HL-60 (cell line): ENCODE results near the gene NRP1.

Source experiments
- DNase-seq, 2 experiments: peaks; one replicate each; pipeline ENCODE4 v3.0.0-alpha.2; 2010 to 2020; ENCODE audit warnings: low read depth in 1 of 2, low spot score in 1 of 2
- H3K27ac ChIP-seq: fragments of 250-450 bp; sonication (Bioruptor Pico); replicated peaks from 2 replicates; pipeline ENCODE4 v1.5.1; 2020; ENCODE audit warnings: mild to moderate bottlenecking, moderate library complexity
- H3K27me3 ChIP-seq: fragments of 250-450 bp; sonication (Bioruptor Pico); 2 replicates; pipeline ENCODE4 v1.5.1; 2021; ENCODE audit warnings: mild to moderate bottlenecking, moderate library complexity; ENCODE audit not compliant: insufficient read depth, poor library complexity, severe bottlenecking
- H3K4me3 ChIP-seq: replicated peaks from 2 replicates; pipeline ENCODE4 v1.5.1; 2011; ENCODE audit warnings: mild to moderate bottlenecking, control low read depth, low read length; ENCODE audit not compliant: insufficient read depth
- GABPA ChIP-seq: IDR thresholded peaks from 2 replicates; pipeline ENCODE4 v1.6.1; 2012; ENCODE audit warnings: low read depth
- POLR2AphosphoS5 ChIP-seq: IDR thresholded peaks from 2 replicates; pipeline ENCODE4 v1.6.1; 2012; ENCODE audit warnings: low read depth
- SPI1 ChIP-seq: IDR thresholded peaks from 2 replicates; pipeline ENCODE4 v1.6.1; 2012; ENCODE audit warnings: low read depth, mild to moderate bottlenecking, borderline replicate concordance
- TF ChIP-seq, protein P1 (sequence below): IDR thresholded peaks from 2 replicates; pipeline ENCODE4 v1.6.1; 2012; ENCODE audit warnings: low read depth; ENCODE audit not compliant: insufficient replicate concordance
- TF ChIP-seq, protein P2 (sequence below): IDR thresholded peaks from one replicate; pipeline ENCODE4 v1.5.1; 2011; ENCODE audit warnings: low read length, control low read depth, inconsistent platforms; ENCODE audit not compliant: insufficient read depth

NRP1 gene

DNA sequence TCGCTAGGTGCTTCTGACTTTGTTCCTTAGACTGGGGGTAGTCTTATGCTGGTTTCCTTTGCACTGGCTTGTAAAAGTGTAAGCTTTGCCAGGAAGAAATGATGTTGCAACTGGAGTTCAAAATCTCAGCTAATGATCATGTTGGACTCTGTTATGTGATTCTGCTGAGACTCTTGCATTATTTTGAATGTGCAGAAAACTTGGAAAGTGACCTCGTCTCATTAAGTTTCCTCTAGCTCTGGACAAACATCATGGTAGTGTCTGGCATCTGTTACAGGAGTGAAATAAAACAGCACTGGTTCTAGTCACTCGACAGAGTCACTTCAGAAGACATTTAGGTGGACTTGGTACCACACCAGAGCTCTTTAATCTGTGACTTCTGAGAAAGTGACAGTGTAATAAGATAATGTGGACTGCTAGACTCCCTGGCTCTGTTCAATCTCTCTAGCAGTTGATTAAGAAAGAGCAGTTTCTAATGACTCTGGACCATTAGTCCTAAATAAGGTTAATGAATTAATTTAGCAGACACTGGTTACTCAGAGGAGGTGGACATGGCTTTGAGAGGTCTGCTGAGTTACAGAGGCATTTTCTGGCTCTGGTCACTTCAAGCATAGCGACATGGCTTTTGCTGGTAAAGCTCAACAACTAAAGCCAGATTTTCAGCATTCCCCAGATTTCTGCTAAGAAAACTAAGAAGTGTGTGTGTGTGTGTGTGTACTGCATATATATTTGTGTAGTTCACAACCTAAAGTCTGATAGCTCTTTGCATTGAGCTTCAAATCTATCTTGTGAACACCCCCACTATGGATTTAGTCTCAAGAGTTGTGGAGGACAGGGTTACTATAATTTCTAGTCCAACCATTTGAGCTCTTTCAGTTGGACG is 2.0 kb downstream of the NRP1 start:
- Histone ChIP-seq H3K27ac (no peak overlapping the region), H3K27me3 (peaks cover 22% of the 10 kb centered on the region), H3K4me3 (no peak overlapping the region)
- TF ChIP-seq, protein P1, sequence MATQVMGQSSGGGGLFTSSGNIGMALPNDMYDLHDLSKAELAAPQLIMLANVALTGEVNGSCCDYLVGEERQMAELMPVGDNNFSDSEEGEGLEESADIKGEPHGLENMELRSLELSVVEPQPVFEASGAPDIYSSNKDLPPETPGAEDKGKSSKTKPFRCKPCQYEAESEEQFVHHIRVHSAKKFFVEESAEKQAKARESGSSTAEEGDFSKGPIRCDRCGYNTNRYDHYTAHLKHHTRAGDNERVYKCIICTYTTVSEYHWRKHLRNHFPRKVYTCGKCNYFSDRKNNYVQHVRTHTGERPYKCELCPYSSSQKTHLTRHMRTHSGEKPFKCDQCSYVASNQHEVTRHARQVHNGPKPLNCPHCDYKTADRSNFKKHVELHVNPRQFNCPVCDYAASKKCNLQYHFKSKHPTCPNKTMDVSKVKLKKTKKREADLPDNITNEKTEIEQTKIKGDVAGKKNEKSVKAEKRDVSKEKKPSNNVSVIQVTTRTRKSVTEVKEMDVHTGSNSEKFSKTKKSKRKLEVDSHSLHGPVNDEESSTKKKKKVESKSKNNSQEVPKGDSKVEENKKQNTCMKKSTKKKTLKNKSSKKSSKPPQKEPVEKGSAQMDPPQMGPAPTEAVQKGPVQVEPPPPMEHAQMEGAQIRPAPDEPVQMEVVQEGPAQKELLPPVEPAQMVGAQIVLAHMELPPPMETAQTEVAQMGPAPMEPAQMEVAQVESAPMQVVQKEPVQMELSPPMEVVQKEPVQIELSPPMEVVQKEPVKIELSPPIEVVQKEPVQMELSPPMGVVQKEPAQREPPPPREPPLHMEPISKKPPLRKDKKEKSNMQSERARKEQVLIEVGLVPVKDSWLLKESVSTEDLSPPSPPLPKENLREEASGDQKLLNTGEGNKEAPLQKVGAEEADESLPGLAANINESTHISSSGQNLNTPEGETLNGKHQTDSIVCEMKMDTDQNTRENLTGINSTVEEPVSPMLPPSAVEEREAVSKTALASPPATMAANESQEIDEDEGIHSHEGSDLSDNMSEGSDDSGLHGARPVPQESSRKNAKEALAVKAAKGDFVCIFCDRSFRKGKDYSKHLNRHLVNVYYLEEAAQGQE = no peak
- TF ChIP-seq GABPA (no peak), SPI1 (no peak), POLR2AphosphoS5 (no peak)
- TF ChIP-seq, protein P2, sequence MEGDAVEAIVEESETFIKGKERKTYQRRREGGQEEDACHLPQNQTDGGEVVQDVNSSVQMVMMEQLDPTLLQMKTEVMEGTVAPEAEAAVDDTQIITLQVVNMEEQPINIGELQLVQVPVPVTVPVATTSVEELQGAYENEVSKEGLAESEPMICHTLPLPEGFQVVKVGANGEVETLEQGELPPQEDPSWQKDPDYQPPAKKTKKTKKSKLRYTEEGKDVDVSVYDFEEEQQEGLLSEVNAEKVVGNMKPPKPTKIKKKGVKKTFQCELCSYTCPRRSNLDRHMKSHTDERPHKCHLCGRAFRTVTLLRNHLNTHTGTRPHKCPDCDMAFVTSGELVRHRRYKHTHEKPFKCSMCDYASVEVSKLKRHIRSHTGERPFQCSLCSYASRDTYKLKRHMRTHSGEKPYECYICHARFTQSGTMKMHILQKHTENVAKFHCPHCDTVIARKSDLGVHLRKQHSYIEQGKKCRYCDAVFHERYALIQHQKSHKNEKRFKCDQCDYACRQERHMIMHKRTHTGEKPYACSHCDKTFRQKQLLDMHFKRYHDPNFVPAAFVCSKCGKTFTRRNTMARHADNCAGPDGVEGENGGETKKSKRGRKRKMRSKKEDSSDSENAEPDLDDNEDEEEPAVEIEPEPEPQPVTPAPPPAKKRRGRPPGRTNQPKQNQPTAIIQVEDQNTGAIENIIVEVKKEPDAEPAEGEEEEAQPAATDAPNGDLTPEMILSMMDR = no peak
- no peak for DNase-seq

DNA sequence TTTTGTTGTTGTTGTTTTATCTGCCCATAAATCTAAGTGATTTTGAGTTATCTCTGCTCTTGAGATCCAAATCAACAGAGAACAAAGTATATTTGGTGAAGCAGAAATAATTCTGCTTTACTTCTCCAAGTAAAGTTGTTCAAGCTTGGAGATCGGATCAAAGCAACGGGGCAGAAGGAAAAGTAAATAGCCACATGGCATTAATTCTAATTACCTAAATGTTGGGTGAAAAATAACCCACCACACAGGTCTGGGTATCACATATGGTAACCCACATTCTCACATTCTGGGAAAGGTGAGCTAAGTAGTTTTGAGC is 3.1 kb downstream of the NRP1 start:
- no peak for TF ChIP-seq SPI1
- TF ChIP-seq, protein P1 = no peak
- TF ChIP-seq, protein P2 = no peak
- TF ChIP-seq POLR2AphosphoS5 = no peak
- TF ChIP-seq GABPA = no peak
- no peak overlapping the region for H3K27ac ChIP-seq
- DNase-seq = no peak
- peaks cover 16% of the 10 kb centered on the region for H3K27me3 ChIP-seq
- no peak overlapping the region for H3K4me3 ChIP-seq

- Histone ChIP-seq H3K4me3 (no peak overlapping the region), H3K27me3 (peaks cover 10% of the 10 kb centered on the region), H3K27ac (no peak overlapping the region)
- TF ChIP-seq POLR2AphosphoS5 = no peak
- peak; percentile 65; the same call in 1 of the 2 replicates for TF ChIP-seq SPI1
- TF ChIP-seq, protein P2 = peak; percentile 89
- TF ChIP-seq, protein P1 = no peak
- peak; percentile 50 to 63 for DNase-seq
Observed at GRCh38 chr10:33330543-33331378, 3.7 kb downstream of the NRP1 start.
